Neuronal stem cell (in vitro differentiated cells): ENCODE results near the gene ZDHHC9.

Experiments
- DNase-seq: peaks from one replicate; pipeline ENCODE4 v3.0.0-alpha.2; 2013; ENCODE audit warnings: low spot score
- H2AFZ ChIP-seq: one replicate; pipeline ENCODE4 v1.6.1; 2013; ENCODE audit warnings: mild to moderate bottlenecking, low read length, inconsistent platforms
- H2AK5ac ChIP-seq: 2 replicates; pipeline ENCODE4 v1.6.1; 2013; ENCODE audit warnings: low read depth, mild to moderate bottlenecking, inconsistent platforms, low read length, moderate library complexity, mixed read lengths
- H2BK120ac ChIP-seq: 2 replicates; pipeline ENCODE4 v1.6.1; 2013; ENCODE audit warnings: low read depth, mild to moderate bottlenecking, inconsistent platforms, low read length, moderate library complexity, mixed read lengths
- H2BK12ac ChIP-seq: one replicate; pipeline ENCODE4 v1.6.1; 2013; ENCODE audit warnings: low read length, inconsistent platforms
- H2BK15ac ChIP-seq: 2 replicates; pipeline ENCODE4 v1.6.1; 2013; ENCODE audit warnings: mild to moderate bottlenecking, low read length, inconsistent platforms, mixed read lengths
- H2BK5ac ChIP-seq: one replicate; pipeline ENCODE4 v1.6.1; 2013; ENCODE audit warnings: inconsistent platforms, mild to moderate bottlenecking, low read length, moderate library complexity
- H3K14ac ChIP-seq: one replicate; pipeline ENCODE4 v1.6.1; 2013; ENCODE audit warnings: low read length, inconsistent platforms
- H3K18ac ChIP-seq: 2 replicates; pipeline ENCODE4 v1.6.1; 2013; ENCODE audit warnings: low read length, inconsistent platforms
- H3K23ac ChIP-seq: 2 replicates; pipeline ENCODE4 v1.6.1; 2013; ENCODE audit warnings: low read depth, mild to moderate bottlenecking, mixed read lengths, low read length, inconsistent platforms; ENCODE audit not compliant: poor library complexity
- H3K27ac ChIP-seq: replicated peaks from 3 replicates; pipeline ENCODE4 v1.5.1; 2013; ENCODE audit warnings: low read length, inconsistent platforms
- H3K27me3 ChIP-seq, 3 experiments: 2 replicates each; pipeline ENCODE4 v1.6.1; 2013; ENCODE audit warnings: low read length in 3 of 3, mild to moderate bottlenecking in 2 of 3, inconsistent platforms in 1 of 3, low read depth in 1 of 3, mixed read lengths in 1 of 3, moderate library complexity in 1 of 3; ENCODE audit not compliant: control insufficient read depth in 3 of 3, insufficient read depth in 3 of 3
- H3K36me3 ChIP-seq, 2 donors: replicated peaks in 1 of 2; 2 replicates each; pipeline ENCODE4 v1.6.1; 2013; ENCODE audit warnings: low read length in 2 of 2; ENCODE audit not compliant: control insufficient read depth in 2 of 2, insufficient read depth in 2 of 2
- H3K4ac ChIP-seq: 2 replicates; pipeline ENCODE4 v1.6.1; 2013; ENCODE audit warnings: inconsistent platforms, mild to moderate bottlenecking, low read length, moderate library complexity
- H3K4me1 ChIP-seq, 2 donors: 1 replicate in 1 of 2; 2 replicates in 1 of 2; pipeline ENCODE4 v1.6.1; 2013; ENCODE audit warnings: low read length in 2 of 2, low read depth in 1 of 2; ENCODE audit not compliant: control insufficient read depth in 2 of 2, insufficient read depth in 1 of 2
- H3K4me2 ChIP-seq: one replicate; pipeline ENCODE4 v1.6.1; 2013; ENCODE audit warnings: mild to moderate bottlenecking, low read length, inconsistent platforms; ENCODE audit not compliant: insufficient read depth, poor library complexity, severe bottlenecking
- H3K4me3 ChIP-seq, 2 donors: 2 replicates each; pipeline ENCODE4 v1.5.1; 2013; ENCODE audit warnings: low read length in 2 of 2, mild to moderate bottlenecking in 2 of 2, inconsistent platforms in 1 of 2, moderate library complexity in 1 of 2
- H3K79me1 ChIP-seq: one replicate; pipeline ENCODE4 v1.6.1; 2013; ENCODE audit warnings: low read depth, mild to moderate bottlenecking, inconsistent platforms, low read length, moderate library complexity
- H3K9ac ChIP-seq: one replicate; pipeline ENCODE4 v1.6.1; 2013; ENCODE audit warnings: mild to moderate bottlenecking, low read depth, low read length, inconsistent platforms; ENCODE audit not compliant: poor library complexity
- H3K9me3 ChIP-seq, 2 donors: replicated peaks in 1 of 2; 2 replicates each; pipeline versions ENCODE3 to v1.6.1; 2013; ENCODE audit warnings: low read length in 2 of 2, mild to moderate bottlenecking in 2 of 2, inconsistent platforms in 1 of 2, low read depth in 1 of 2, mixed read lengths in 1 of 2, moderate library complexity in 1 of 2; ENCODE audit not compliant: control insufficient read depth in 2 of 2, insufficient read depth in 1 of 2
- H4K8ac ChIP-seq: one replicate; pipeline ENCODE4 v1.6.1; 2013; ENCODE audit warnings: low read depth, mild to moderate bottlenecking, inconsistent platforms, low read length, moderate library complexity
- H4K91ac ChIP-seq: one replicate; pipeline ENCODE4 v1.6.1; 2013; ENCODE audit warnings: low read length, low read depth, mild to moderate bottlenecking, inconsistent platforms; ENCODE audit not compliant: poor library complexity
- WGBS, 2 donors: extraction: QIAGEN DNeasy Blood & Tissue Kit; methylation state at CpG; one replicate each; pipeline ENCODE4 v1.1.7; 2013; ENCODE audit warnings: missing lambda C conversion rate in 2 of 2, mixed read lengths in 1 of 2; ENCODE audit not compliant: insufficient read length in 2 of 2, insufficient replicate concordance in 1 of 2; ENCODE audit errors: extremely low coverage in 2 of 2; 5-methylcytosine and 5-hydroxymethylcytosine counted together

ZDHHC9 gene

GRCh38 chrX:129768586-129769466, 74.9 kb downstream of the ZDHHC9 start:
- Histone ChIP-seq H3K27me3 (peaks cover 0 to 3% (median 0%) of the 10 kb centered on the region in 3 experiments), H2BK5ac (no peak overlapping the region), H3K23ac (no peak overlapping the region), H3K14ac (no peak overlapping the region), H2BK120ac (no peak overlapping the region), H3K4me3 (no peak overlapping the region), H3K9me3 (no peaks in the 10 kb centered on the region), H3K79me1 (no peaks in the 10 kb centered on the region), H3K27ac (no peak overlapping the region), H3K4me2 (no peak overlapping the region), H3K4me1 (peaks cover 0 to 2% of the 10 kb centered on the region in 2 donors), H4K8ac (no peak overlapping the region), H4K91ac (no peak overlapping the region), H3K18ac (no peak overlapping the region), H2AFZ (no peak overlapping the region), H2BK15ac (no peak overlapping the region), H3K36me3 (no peaks in the 10 kb centered on the region), H2AK5ac (no peak overlapping the region), H3K4ac (no peak overlapping the region), H3K9ac (no peak overlapping the region), H2BK12ac (no peak overlapping the region)
- no CpG with 5 or more reads among the region's 8 CpGs for WGBS, 2 donors
- no peak for DNase-seq

- Histone ChIP-seq H3K4ac (no peak overlapping the region), H3K14ac (no peak overlapping the region), H2AFZ (no peak overlapping the region), H2BK120ac (no peak overlapping the region), H3K18ac (no peak overlapping the region), H3K27me3 (peaks cover 0 to 3% (median 0%) of the 10 kb centered on the region in 3 experiments), H2BK5ac (no peak overlapping the region), H3K9ac (no peak overlapping the region), H3K4me1 (peaks cover 0 to 2% of the 10 kb centered on the region in 2 donors), H2BK15ac (no peak overlapping the region), H3K23ac (no peak overlapping the region), H2AK5ac (no peak overlapping the region), H3K4me3 (no peak overlapping the region), H4K8ac (no peak overlapping the region), H3K36me3 (no peaks in the 10 kb centered on the region), H3K9me3 (no peaks in the 10 kb centered on the region), H4K91ac (no peak overlapping the region), H3K27ac (no peak overlapping the region), H3K4me2 (no peak overlapping the region), H3K79me1 (no peaks in the 10 kb centered on the region), H2BK12ac (no peak overlapping the region)
- WGBS, 2 donors, result no CpG with 5 or more reads among the region's 8 CpGs
- no peak for DNase-seq
These were observed 75.5 kb downstream of the ZDHHC9 start for GRCh38 chrX:129768186-129768585.

DNA sequence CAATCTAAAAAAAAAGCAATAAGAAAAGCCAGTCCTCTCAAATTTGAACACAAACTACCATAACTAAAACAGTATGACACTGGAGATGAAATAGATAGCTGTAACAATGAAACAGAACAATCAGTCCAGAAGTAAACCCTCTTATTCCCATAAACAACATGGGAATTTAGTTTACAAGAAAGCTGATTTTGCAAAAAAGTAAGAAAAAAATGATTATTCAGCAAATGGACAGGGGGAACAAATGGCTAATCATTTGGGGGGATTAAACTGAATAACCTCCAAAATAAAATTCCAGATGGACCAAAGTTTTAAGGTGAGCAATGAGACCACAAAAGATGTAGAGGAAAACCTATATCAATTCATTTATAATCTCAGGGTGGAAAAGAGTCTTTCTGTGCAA, 80.0 kb downstream of the ZDHHC9 start:
- no peak overlapping the region for H2AFZ ChIP-seq
- no peaks in the 10 kb centered on the region for H3K79me1 ChIP-seq
- no peak for DNase-seq
- no peak overlapping the region for H3K9ac ChIP-seq
- H4K91ac ChIP-seq, result no peak overlapping the region
- H3K23ac ChIP-seq, result no peak overlapping the region
- peaks cover 0 to 5% (median 0%) of the 10 kb centered on the region in 3 experiments for H3K27me3 ChIP-seq
- no peak overlapping the region for H2AK5ac ChIP-seq
- no peak overlapping the region for H3K4me3 ChIP-seq
- H3K4me2 ChIP-seq, result no peak overlapping the region
- peaks cover 2 to 3% of the 10 kb centered on the region in 2 donors for H3K4me1 ChIP-seq
- H3K9me3 ChIP-seq, result no peaks in the 10 kb centered on the region
- H2BK15ac ChIP-seq, result no peak overlapping the region
- no peak overlapping the region for H3K14ac ChIP-seq
- no peak overlapping the region for H3K27ac ChIP-seq
- H2BK120ac ChIP-seq, result no peak overlapping the region
- H3K18ac ChIP-seq, result no peak overlapping the region
- H4K8ac ChIP-seq, result no peak overlapping the region
- H3K36me3 ChIP-seq, result no peaks in the 10 kb centered on the region
- H2BK12ac ChIP-seq, result no peak overlapping the region
- H3K4ac ChIP-seq, result no peak overlapping the region
- H2BK5ac ChIP-seq, result no peak overlapping the region

DNA sequence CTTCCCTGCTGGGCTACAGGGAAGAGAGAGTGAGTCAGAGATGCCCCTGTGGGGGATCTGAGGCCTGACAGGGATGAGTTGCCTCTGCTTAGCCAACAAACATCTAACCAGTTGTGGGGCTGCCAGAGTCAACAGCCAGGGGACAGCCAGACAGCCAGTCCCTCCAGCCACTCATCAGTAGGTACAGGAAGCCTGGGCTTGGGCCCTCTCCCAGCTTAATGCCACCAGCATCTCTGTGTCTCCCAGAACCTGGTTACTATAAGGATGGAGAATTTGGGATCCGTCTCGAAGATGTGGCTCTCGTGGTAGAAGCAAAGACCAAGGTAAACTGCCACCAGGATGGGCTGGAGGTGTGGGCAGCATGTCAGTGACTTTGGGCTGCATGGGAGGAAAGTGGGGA, 81.2 kb downstream of the ZDHHC9 start:
- no peak overlapping the region for H2BK15ac ChIP-seq
- no peak overlapping the region for H3K14ac ChIP-seq
- no peak overlapping the region for H3K27ac ChIP-seq
- H3K18ac ChIP-seq, result no peak overlapping the region
- no peak overlapping the region for H4K91ac ChIP-seq
- no peak overlapping the region for H2BK120ac ChIP-seq
- H2BK12ac ChIP-seq, result no peak overlapping the region
- no CpG with 5 or more reads among the region's 3 CpGs for WGBS, 2 donors
- H3K4me3 ChIP-seq, result no peak overlapping the region
- H3K4me2 ChIP-seq, result no peak overlapping the region
- no peak overlapping the region for H2BK5ac ChIP-seq
- H4K8ac ChIP-seq, result no peak overlapping the region
- H3K36me3 ChIP-seq, result no peaks in the 10 kb centered on the region
- H3K23ac ChIP-seq, result no peak overlapping the region
- H3K27me3 ChIP-seq, result peaks cover 0 to 5% (median 0%) of the 10 kb centered on the region in 3 experiments
- DNase-seq, result no peak
- H3K9ac ChIP-seq, result no peak overlapping the region
- H2AFZ ChIP-seq, result no peak overlapping the region
- no peak overlapping the region for H2AK5ac ChIP-seq
- no peak overlapping the region for H3K4ac ChIP-seq
- no peaks in the 10 kb centered on the region for H3K9me3 ChIP-seq
- H3K79me1 ChIP-seq, result no peaks in the 10 kb centered on the region
- peaks cover 2 to 3% of the 10 kb centered on the region in 2 donors for H3K4me1 ChIP-seq
